Sigmoid colon (tissue), 7 donors: ENCODE results near the gene PRKD1. TPM values are rescaled to one million over a fixed set of nuclear protein-coding genes. Genes with fewer than 3 reads are reported as not detected.

Source experiments
- DNase-seq: peaks from one replicate; pipeline ENCODE4 v3.0.0-alpha.2; 2019
- H3K27ac ChIP-seq, 4 donors: fragments of 200-600 bp; sonication (generic); one replicate each; pipeline ENCODE4 v1.5.1; 2016 to 2019; ENCODE audit warnings: mild to moderate bottlenecking in 1 of 4
- H3K27me3 ChIP-seq, 3 donors: fragments of 200-600 bp; sonication (generic); one replicate each; pipeline ENCODE4 v1.5.1; 2019; ENCODE audit warnings: mild to moderate bottlenecking in 1 of 3
- H3K36me3 ChIP-seq, 4 donors: fragments of 200-600 bp; sonication (generic); one replicate each; pipeline ENCODE4 v1.5.1; 2016 to 2019
- H3K4me1 ChIP-seq, 4 donors: fragments of 200-600 bp; sonication (generic); one replicate each; pipeline ENCODE4 v1.5.1; 2017 to 2019
- H3K4me3 ChIP-seq, 4 donors: fragments of 200-600 bp; sonication (generic); one replicate each; pipeline ENCODE4 v1.5.1; 2017 to 2019; ENCODE audit warnings: mild to moderate bottlenecking in 2 of 4, moderate library complexity in 1 of 4
- H3K9me3 ChIP-seq, 4 donors: fragments of 200-600 bp in 3 of 4; sonication (generic) in 3 of 4; one replicate each; pipeline versions ENCODE4 v1.5.1 to v1.6.1; 2013 to 2019
- EP300 ChIP-seq, 4 donors: sonication (generic); formaldehyde crosslinking; IDR thresholded peaks; one replicate each; pipeline ENCODE4 v1.6.1; 2017; ENCODE audit warnings: antibody characterized with exemption in 4 of 4
- POLR2A ChIP-seq, 2 donors: fragments of 450-650 bp; IDR thresholded peaks; one replicate each; pipeline ENCODE4 v1.6.1; 2016; ENCODE audit warnings: antibody characterized with exemption in 2 of 2, mild to moderate bottlenecking in 2 of 2, moderate library complexity in 2 of 2
- POLR2AphosphoS5 ChIP-seq, 4 donors: sonication (generic); formaldehyde crosslinking; IDR thresholded peaks; one replicate each; pipeline ENCODE4 v1.6.1; 2017; ENCODE audit warnings: antibody characterized with exemption in 4 of 4
- intact Hi-C: fragments of 100-400 bp; cut with DNase I; formaldehyde crosslinking; loops from one replicate; pipeline ENCODE4 v1.15.1; 2023
- polyA plus RNA-seq, 3 donors: library from polyadenylated mRNA; stranded (reverse); fragments of 200-250 nt; gene quantifications; one replicate each; pipeline ENCODE4 v1.2.3, GENCODE V29; 2013
- small RNA-seq, 3 donors: library from RNA; depleted of rRNA; stranded (forward); fragments of <200 nt; gene quantifications; one replicate each; pipeline ENCODE3, GENCODE V24; 2016
- total RNA-seq, 4 donors: library from RNA; depleted of rRNA; stranded (reverse); fragments of >200 nt; gene quantifications; one replicate each; pipeline ENCODE4 v1.1.0, GENCODE V29; 2016
- TF ChIP-seq, protein P1 (sequence below), 4 experiments: fragments of 450-650 bp in 3 of 4; fragments of 200-600 bp in 1 of 4; IDR thresholded peaks; one replicate each; pipeline ENCODE4 v1.5.1; 2016 to 2019; ENCODE audit warnings: antibody characterized with exemption in 4 of 4, mild to moderate bottlenecking in 3 of 4, moderate library complexity in 2 of 4
- donor health status: healthy with polysubstance abuse.
- donor health status: Bipolar disorder and iron deficiency.
- donor health status: healthy.

The PRKD1 gene
- total and polyA plus RNA-seq, 7 donors = 0.46 to 27.1 (median 14.5) TPM

DNA sequence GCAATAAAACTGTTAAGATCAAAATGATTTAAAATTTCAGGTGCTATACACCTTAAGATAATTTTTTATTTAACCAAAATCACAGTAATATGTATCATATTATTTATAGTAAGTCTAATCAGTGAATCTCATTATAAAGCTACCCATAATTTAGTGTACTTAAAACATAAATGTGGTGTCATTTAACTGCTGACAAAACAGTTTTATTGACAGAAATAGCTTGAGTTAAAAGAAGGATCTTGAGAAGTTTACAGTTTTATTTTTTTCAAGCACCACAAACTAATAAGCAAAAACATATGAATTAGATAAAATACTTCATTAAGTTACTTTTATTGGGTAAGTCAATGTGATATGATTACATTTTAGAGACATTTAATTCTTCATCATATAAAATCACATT, 400.4 kb downstream of the PRKD1 start:
- no peak overlapping the region for H3K4me3 ChIP-seq
- H3K36me3 ChIP-seq = no peaks in the 10 kb centered on the region
- intact Hi-C loops = no loop called here
- TF ChIP-seq, protein P1, sequence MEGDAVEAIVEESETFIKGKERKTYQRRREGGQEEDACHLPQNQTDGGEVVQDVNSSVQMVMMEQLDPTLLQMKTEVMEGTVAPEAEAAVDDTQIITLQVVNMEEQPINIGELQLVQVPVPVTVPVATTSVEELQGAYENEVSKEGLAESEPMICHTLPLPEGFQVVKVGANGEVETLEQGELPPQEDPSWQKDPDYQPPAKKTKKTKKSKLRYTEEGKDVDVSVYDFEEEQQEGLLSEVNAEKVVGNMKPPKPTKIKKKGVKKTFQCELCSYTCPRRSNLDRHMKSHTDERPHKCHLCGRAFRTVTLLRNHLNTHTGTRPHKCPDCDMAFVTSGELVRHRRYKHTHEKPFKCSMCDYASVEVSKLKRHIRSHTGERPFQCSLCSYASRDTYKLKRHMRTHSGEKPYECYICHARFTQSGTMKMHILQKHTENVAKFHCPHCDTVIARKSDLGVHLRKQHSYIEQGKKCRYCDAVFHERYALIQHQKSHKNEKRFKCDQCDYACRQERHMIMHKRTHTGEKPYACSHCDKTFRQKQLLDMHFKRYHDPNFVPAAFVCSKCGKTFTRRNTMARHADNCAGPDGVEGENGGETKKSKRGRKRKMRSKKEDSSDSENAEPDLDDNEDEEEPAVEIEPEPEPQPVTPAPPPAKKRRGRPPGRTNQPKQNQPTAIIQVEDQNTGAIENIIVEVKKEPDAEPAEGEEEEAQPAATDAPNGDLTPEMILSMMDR (IDR thresholded peaks at IDR 0.05) = no peak
- TF ChIP-seq EP300 (IDR thresholded peaks at IDR 0.05) = no peak
- TF ChIP-seq POLR2A (IDR thresholded peaks at IDR 0.05) = no peak
- no peak for TF ChIP-seq POLR2AphosphoS5 (IDR thresholded peaks at IDR 0.05)
- H3K9me3 ChIP-seq = no peaks in the 10 kb centered on the region
- DNase-seq = no peak
- H3K27me3 ChIP-seq = no peaks in the 10 kb centered on the region
- no peaks in the 10 kb centered on the region for H3K4me1 ChIP-seq
- H3K27ac ChIP-seq = no peak overlapping the region

Small RNA genes within 50 kb of the gene (small RNA-seq; reads per million reads assigned to genes)
- gene RNU6-1234P = 0 reads per million in 3 donors
